ENCODE measurements around the gene KCNE2. TPM values are rescaled to one million over a fixed set of nuclear protein-coding genes. Genes with fewer than 3 reads are reported as not detected.

The KCNE2 gene
- polyA plus RNA-seq, 1 donor from 2014 or later: 0.25 TPM

- H3K36me3 ChIP-seq (ENCODE audit: insufficient read depth, low read length): no peaks in the 10 kb centered on the region
- no peaks in the 10 kb centered on the region for H4K20me1 ChIP-seq (ENCODE audit: insufficient read depth)
- H3K4me2 ChIP-seq (ENCODE audit: low read length): no peak overlapping the region
- H3K27me3 ChIP-seq (ENCODE audit: insufficient read depth, low read depth, low read length): no peaks in the 10 kb centered on the region
- no peak overlapping the region for H3K4me3 ChIP-seq (ENCODE audit: low read length)
- no peak overlapping the region for H2AFZ ChIP-seq (ENCODE audit: low read depth, low read length)
- H3K9me2 ChIP-seq (ENCODE audit: insufficient read depth, low read length): no peaks in the 10 kb centered on the region
- no peak overlapping the region for H3K27ac ChIP-seq (ENCODE audit: low read length)
- no peaks in the 10 kb centered on the region for H3K9me3 ChIP-seq (ENCODE audit: low read length)
- no peak for TF ChIP-seq RAD21 (conservative IDR thresholded peaks at IDR 0.05)
- TF ChIP-seq EP300 (conservative IDR thresholded peaks at IDR 0.05; ENCODE audit: poor library complexity, severe bottlenecking): no peak
- TF ChIP-seq MXI1 (conservative IDR thresholded peaks at IDR 0.05; ENCODE audit: poor library complexity, severe bottlenecking): no peak
- TF ChIP-seq POLR2AphosphoS5 (IDR thresholded peaks at IDR 0.05): no peak
- no peak for TF ChIP-seq CTCF (IDR thresholded peaks at IDR 0.05; ENCODE audit: poor library complexity, severe bottlenecking)
- TF ChIP-seq TAF1 (IDR thresholded peaks at IDR 0.05; ENCODE audit: low read depth): no peak
- H3K79me2 ChIP-seq (replicated peaks; ENCODE audit: insufficient read depth, low read length): no peaks in the 10 kb centered on the region
- no peak overlapping the region for H3K9ac ChIP-seq (ENCODE audit: low read length)
- H3F3A ChIP-seq (ENCODE audit: insufficient read depth, low read length, poor library complexity, severe bottlenecking): no peaks in the 10 kb centered on the region
Measured at GRCh38 chr21:34352556-34352955, 11.2 kb upstream of the KCNE2 start.

- no peaks in the 10 kb centered on the region for H3K27me3 ChIP-seq (ENCODE audit: insufficient read depth, low read depth, low read length)
- no peak overlapping the region for H3K4me3 ChIP-seq (ENCODE audit: low read length)
- no peaks in the 10 kb centered on the region for H3K79me2 ChIP-seq (replicated peaks; ENCODE audit: insufficient read depth, low read length)
- no peak overlapping the region for H2AFZ ChIP-seq (ENCODE audit: low read depth, low read length)
- H3K9me3 ChIP-seq (ENCODE audit: low read length): no peaks in the 10 kb centered on the region
- no peaks in the 10 kb centered on the region for H3F3A ChIP-seq (ENCODE audit: insufficient read depth, low read length, poor library complexity, severe bottlenecking)
- no peak for TF ChIP-seq EZH2 (IDR thresholded peaks at IDR 0.05; ENCODE audit: borderline replicate concordance, insufficient read depth, low read length, poor library complexity, severe bottlenecking)
- no peak for TF ChIP-seq REST (IDR thresholded peaks at IDR 0.05; ENCODE audit: borderline replicate concordance)
- no peak for TF ChIP-seq TAF1 (IDR thresholded peaks at IDR 0.05; ENCODE audit: low read depth)
- TF ChIP-seq CTCF (IDR thresholded peaks at IDR 0.05; ENCODE audit: poor library complexity, severe bottlenecking): no peak
- TF ChIP-seq POLR2AphosphoS5 (IDR thresholded peaks at IDR 0.05): no peak
- no peak for TF ChIP-seq RAD21 (conservative IDR thresholded peaks at IDR 0.05)
- no peak for TF ChIP-seq SMC3 (conservative IDR thresholded peaks at IDR 0.05; ENCODE audit: poor library complexity)
- no peak for TF ChIP-seq MXI1 (conservative IDR thresholded peaks at IDR 0.05; ENCODE audit: poor library complexity, severe bottlenecking)
- H3K27ac ChIP-seq (ENCODE audit: low read length): no peak overlapping the region
- H3K36me3 ChIP-seq (ENCODE audit: insufficient read depth, low read length): no peaks in the 10 kb centered on the region
- H3K9ac ChIP-seq (ENCODE audit: low read length): no peak overlapping the region
- H3K4me2 ChIP-seq (ENCODE audit: low read length): no peak overlapping the region
- H4K20me1 ChIP-seq (ENCODE audit: insufficient read depth): no peaks in the 10 kb centered on the region
- H3K9me2 ChIP-seq (ENCODE audit: insufficient read depth, low read length): no peaks in the 10 kb centered on the region
Measured at GRCh38 chr21:34353182-34353581, 10.6 kb upstream of the KCNE2 start.
